ENCODE results near the gene PVR. TPM values are rescaled to one million over a fixed set of nuclear protein-coding genes. Genes with fewer than 3 reads are reported as not detected.

PVR gene
- total RNA-seq, 2 experiments from 2014 or later = 0.67 to 0.82 TPM

DNA sequence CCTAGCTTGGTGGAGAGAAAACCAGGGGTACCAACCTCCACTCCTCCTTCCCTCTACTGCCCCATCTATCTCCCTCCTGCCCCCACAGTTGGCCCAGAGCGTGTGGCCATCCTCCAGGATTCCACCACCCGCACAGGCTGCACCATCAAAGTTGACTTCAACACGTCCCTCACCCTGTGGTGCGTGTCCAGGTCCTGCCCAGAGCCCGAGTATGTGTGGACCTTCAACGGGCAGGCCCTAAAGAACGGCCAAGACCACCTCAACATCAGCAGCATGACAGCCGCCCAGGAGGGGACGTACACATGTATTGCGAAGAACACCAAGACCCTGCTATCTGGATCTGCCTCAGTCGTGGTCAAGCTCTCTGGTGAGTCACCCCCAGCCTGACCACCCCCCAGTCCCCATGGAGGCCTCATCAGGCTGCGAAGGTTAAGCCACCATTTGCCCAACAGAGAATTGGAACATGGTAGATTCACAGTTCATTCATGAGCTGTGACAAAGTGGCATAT lies 61.8 kb downstream of the PVR start:
- intact Hi-C loops (cut with DNase I, micrococcal nuclease) = no loop called here
- no peaks in the 10 kb centered on the region for H3K27me3 Mint-ChIP-seq
- H3K9me3 Mint-ChIP-seq = no peaks in the 10 kb centered on the region
- H3K4me1 Mint-ChIP-seq (ENCODE audit: low read depth) = no peaks in the 10 kb centered on the region
- no peaks in the 10 kb centered on the region for H3K9me3 ChIP-seq (ENCODE audit: control insufficient read depth in 1 of 2, insufficient read depth in 1 of 2, low read length in 2 of 2)
- H3K4me3 ChIP-seq (ENCODE audit: low read length) = no peak overlapping the region
- H3K27ac ChIP-seq (ENCODE audit: low read depth in 1 of 2, low read length in 2 of 2) = no peak overlapping the region
- TF ChIP-seq, protein P1, sequence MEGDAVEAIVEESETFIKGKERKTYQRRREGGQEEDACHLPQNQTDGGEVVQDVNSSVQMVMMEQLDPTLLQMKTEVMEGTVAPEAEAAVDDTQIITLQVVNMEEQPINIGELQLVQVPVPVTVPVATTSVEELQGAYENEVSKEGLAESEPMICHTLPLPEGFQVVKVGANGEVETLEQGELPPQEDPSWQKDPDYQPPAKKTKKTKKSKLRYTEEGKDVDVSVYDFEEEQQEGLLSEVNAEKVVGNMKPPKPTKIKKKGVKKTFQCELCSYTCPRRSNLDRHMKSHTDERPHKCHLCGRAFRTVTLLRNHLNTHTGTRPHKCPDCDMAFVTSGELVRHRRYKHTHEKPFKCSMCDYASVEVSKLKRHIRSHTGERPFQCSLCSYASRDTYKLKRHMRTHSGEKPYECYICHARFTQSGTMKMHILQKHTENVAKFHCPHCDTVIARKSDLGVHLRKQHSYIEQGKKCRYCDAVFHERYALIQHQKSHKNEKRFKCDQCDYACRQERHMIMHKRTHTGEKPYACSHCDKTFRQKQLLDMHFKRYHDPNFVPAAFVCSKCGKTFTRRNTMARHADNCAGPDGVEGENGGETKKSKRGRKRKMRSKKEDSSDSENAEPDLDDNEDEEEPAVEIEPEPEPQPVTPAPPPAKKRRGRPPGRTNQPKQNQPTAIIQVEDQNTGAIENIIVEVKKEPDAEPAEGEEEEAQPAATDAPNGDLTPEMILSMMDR (IDR thresholded peaks at IDR 0.05) = no peak
- H3K4me1 ChIP-seq (ENCODE audit: insufficient read depth, low read length) = no peaks in the 10 kb centered on the region
- ChIA-PET CTCF (interaction anchor here (1.8 kb wide), 1 partner anchor 19 kb away, joined by 5 read pairs; no protein-coding TSS in a partner anchor), POLR2A (no interaction called here)
- no peaks in the 10 kb centered on the region for H3K27me3 ChIP-seq (ENCODE audit: control insufficient read depth in 1 of 2, insufficient read depth in 2 of 2, low read length in 2 of 2)
- no peaks in the 10 kb centered on the region for H3K36me3 Mint-ChIP-seq (ENCODE audit: low read depth)
- DNase-seq = no peak
- ATAC-seq (ENCODE audit: poor library complexity) = no peak
- no peaks in the 10 kb centered on the region for H3K36me3 ChIP-seq (ENCODE audit: insufficient read depth, low read length)
- H3K4me3 Mint-ChIP-seq = no peak overlapping the region
- H3K27ac Mint-ChIP-seq = no peak overlapping the region

DNA sequence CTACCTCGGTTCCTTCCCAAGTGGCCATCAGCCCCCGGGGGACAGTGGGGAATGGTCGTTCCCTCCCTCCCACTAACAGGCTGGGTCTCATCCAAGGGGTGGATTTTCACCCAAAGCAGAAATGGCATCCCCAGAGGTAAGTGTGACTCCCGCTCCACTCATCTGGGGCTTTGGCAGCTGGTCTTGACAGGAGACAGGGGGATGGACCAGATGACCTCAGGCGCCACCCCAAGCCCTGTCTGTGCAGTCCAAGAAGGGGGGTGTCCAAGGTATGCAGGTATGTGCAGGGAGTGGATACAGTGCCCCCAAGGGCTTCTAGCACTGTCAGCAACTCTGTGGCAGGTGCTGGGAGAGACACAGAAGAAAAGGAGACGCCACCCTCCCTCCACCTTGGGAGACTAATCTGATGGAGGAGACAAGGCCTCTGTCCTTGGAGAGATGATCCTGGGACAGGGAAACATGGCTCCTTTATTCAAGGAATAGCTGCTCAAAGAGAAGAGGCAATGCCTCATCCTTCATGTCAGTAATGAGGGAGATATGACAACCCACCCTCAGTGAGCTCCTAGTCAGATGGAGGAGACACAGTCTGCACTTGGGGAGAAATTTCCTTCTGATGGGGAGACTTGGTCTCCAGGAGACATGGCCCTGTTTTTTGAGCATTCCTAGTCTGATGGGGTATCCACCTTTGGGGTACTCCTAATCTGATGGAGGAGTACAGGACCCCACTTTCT lies 63.0 kb downstream of the PVR start:
- no peak for DNase-seq
- H3K4me1 ChIP-seq (ENCODE audit: insufficient read depth, low read length) = no peaks in the 10 kb centered on the region
- intact Hi-C loops (cut with DNase I, micrococcal nuclease) = no loop called here
- POLR2A ChIA-PET = no interaction called here
- no peaks in the 10 kb centered on the region for H3K36me3 ChIP-seq (ENCODE audit: insufficient read depth, low read length)
- no peak for ATAC-seq (ENCODE audit: poor library complexity)
- Mint-ChIP-seq H3K4me3 (no peak overlapping the region), H3K27ac (no peak overlapping the region), H3K27me3 (no peaks in the 10 kb centered on the region), H3K4me1 (ENCODE audit: low read depth) (no peaks in the 10 kb centered on the region), H3K9me3 (no peaks in the 10 kb centered on the region), H3K36me3 (ENCODE audit: low read depth) (no peaks in the 10 kb centered on the region)
- H3K27me3 ChIP-seq (ENCODE audit: control insufficient read depth in 1 of 2, insufficient read depth in 2 of 2, low read length in 2 of 2) = no peaks in the 10 kb centered on the region
- H3K4me3 ChIP-seq (ENCODE audit: low read length) = no peak overlapping the region
- CTCF ChIA-PET = interaction anchor here (1.8 kb wide), 1 partner anchor 17 kb away, joined by 5 read pairs; no protein-coding TSS in a partner anchor
- H3K27ac ChIP-seq (ENCODE audit: low read depth in 1 of 2, low read length in 2 of 2) = no peak overlapping the region
- TF ChIP-seq, protein P1 (IDR thresholded peaks at IDR 0.05) = no peak
- H3K9me3 ChIP-seq (ENCODE audit: control insufficient read depth in 1 of 2, insufficient read depth in 1 of 2, low read length in 2 of 2) = no peaks in the 10 kb centered on the region

DNA sequence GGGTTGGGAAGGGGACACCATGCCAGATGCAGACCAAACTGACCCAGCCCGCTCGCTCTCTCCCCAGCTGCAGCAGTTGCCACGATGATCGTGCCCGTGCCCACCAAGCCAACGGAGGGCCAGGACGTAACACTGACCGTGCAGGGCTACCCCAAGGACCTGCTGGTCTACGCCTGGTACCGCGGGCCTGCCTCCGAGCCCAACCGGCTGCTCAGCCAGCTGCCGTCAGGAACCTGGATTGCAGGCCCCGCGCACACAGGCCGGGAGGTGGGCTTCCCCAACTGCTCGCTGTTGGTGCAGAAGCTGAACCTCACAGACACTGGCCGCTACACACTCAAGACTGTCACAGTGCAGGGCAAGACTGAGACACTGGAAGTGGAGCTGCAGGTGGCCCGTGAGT lies 64.1 kb downstream of the PVR start:
- ATAC-seq (ENCODE audit: poor library complexity) = no peak
- no peaks in the 10 kb centered on the region for H3K27me3 Mint-ChIP-seq

More for the DNA sequence above, 64.1 kb downstream of the PVR start:
- no peaks in the 10 kb centered on the region for H3K36me3 ChIP-seq (ENCODE audit: insufficient read depth, low read length)
- no peak for DNase-seq
- no peaks in the 10 kb centered on the region for H3K4me1 ChIP-seq (ENCODE audit: insufficient read depth, low read length)
- no peaks in the 10 kb centered on the region for H3K9me3 ChIP-seq (ENCODE audit: control insufficient read depth in 1 of 2, insufficient read depth in 1 of 2, low read length in 2 of 2)
- H3K27me3 ChIP-seq (ENCODE audit: control insufficient read depth in 1 of 2, insufficient read depth in 2 of 2, low read length in 2 of 2) = no peaks in the 10 kb centered on the region
- TF ChIP-seq, protein P1 (IDR thresholded peaks at IDR 0.05) = no peak
- no peak overlapping the region for H3K27ac Mint-ChIP-seq
- no peak overlapping the region for H3K4me3 Mint-ChIP-seq
- no peaks in the 10 kb centered on the region for H3K36me3 Mint-ChIP-seq (ENCODE audit: low read depth)
- POLR2A ChIA-PET = no interaction called here
- H3K4me3 ChIP-seq (ENCODE audit: low read length) = no peak overlapping the region
- intact Hi-C loops (cut with DNase I, micrococcal nuclease) = no loop called here
- no peaks in the 10 kb centered on the region for H3K4me1 Mint-ChIP-seq (ENCODE audit: low read depth)
- CTCF ChIA-PET = no interaction called here
- no peaks in the 10 kb centered on the region for H3K9me3 Mint-ChIP-seq
- no peak overlapping the region for H3K27ac ChIP-seq (ENCODE audit: low read depth in 1 of 2, low read length in 2 of 2)

Measured in CD4-positive, alpha-beta T cell (primary cell).